Lung (tissue), 12 donors: ENCODE data around the gene TBCK. TPM values are rescaled to one million over a fixed set of nuclear protein-coding genes. Genes with fewer than 3 reads are reported as not detected.

Experiments
- ATAC-seq: fragments of 200-7000 bp; cut with Tn5 transposase; one replicate; pipeline ENCODE4 v1.9.1; 2020; ENCODE audit warnings: moderate number of reproducible peaks; ENCODE audit not compliant: insufficient read depth, low FRiP score
- DNase-seq, 3 donors: peaks; one replicate each; pipeline ENCODE4 v3.0.0-alpha.2; 2013 to 2017
- H3K27ac ChIP-seq, 2 donors: one replicate each; pipeline ENCODE4 v1.5.1; 2013; ENCODE audit warnings: mild to moderate bottlenecking in 2 of 2, moderate library complexity in 2 of 2, control low read depth in 1 of 2, inconsistent platforms in 1 of 2, low read depth in 1 of 2, low read length in 1 of 2
- H3K27me3 ChIP-seq, 3 donors: one replicate each; pipeline ENCODE4 v1.5.1; 2013; ENCODE audit warnings: low read length in 2 of 3; ENCODE audit not compliant: control insufficient read depth in 3 of 3, insufficient read depth in 3 of 3
- H3K36me3 ChIP-seq, 4 donors: one replicate each; pipeline ENCODE4 v1.5.1; 2013; ENCODE audit warnings: low read length in 4 of 4, mild to moderate bottlenecking in 1 of 4, moderate library complexity in 1 of 4; ENCODE audit not compliant: control insufficient read depth in 4 of 4, insufficient read depth in 4 of 4
- H3K4me1 ChIP-seq, 5 donors: one replicate each; pipeline ENCODE4 v1.5.1; 2013; ENCODE audit warnings: low read length in 5 of 5, mild to moderate bottlenecking in 2 of 5, moderate library complexity in 1 of 5; ENCODE audit not compliant: control insufficient read depth in 5 of 5, insufficient read depth in 5 of 5
- H3K4me3 ChIP-seq: one replicate; pipeline ENCODE4 v1.5.1; 2013; ENCODE audit warnings: mild to moderate bottlenecking, control low read depth, moderate library complexity
- H3K9ac ChIP-seq, 2 donors: one replicate each; pipeline ENCODE4 v1.5.1; 2013; ENCODE audit warnings: low read length in 2 of 2, control low read depth in 1 of 2; ENCODE audit not compliant: insufficient read depth in 1 of 2
- H3K9me3 ChIP-seq, 4 donors: one replicate each; pipeline ENCODE4 v1.5.1; 2013; ENCODE audit warnings: low read length in 3 of 4, mild to moderate bottlenecking in 1 of 4, moderate library complexity in 1 of 4; ENCODE audit not compliant: control insufficient read depth in 4 of 4, insufficient read depth in 3 of 4
- WGBS, 2 donors: extraction: QIAGEN DNeasy Blood & Tissue Kit; methylation state at CpG; one replicate each; pipeline ENCODE4 v1.1.7; 2013; 5-methylcytosine and 5-hydroxymethylcytosine counted together
- polyA plus RNA-seq, 2 donors: library from polyadenylated mRNA; stranded (reverse); fragments of 200-250 nt; gene quantifications; one replicate each; pipeline ENCODE4 v1.2.1, GENCODE V29; 2013
- total RNA-seq, 2 donors: library from RNA; depleted of rRNA in 1 of 2; stranded (reverse); fragments of >200 nt in 1 of 2; gene quantifications; one replicate each; pipeline ENCODE4 v1.2.1, GENCODE V29; 2014 to 2021
- TF ChIP-seq, protein P1 (sequence below): IDR thresholded peaks from 2 replicates; pipeline ENCODE4 v1.5.1; 2012; ENCODE audit warnings: mild to moderate bottlenecking; ENCODE audit errors: control extremely low read depth, extremely low read depth
- donor health status: control.
- donor health status: control.
- donor health status: Bipolar disorder and iron deficiency.
- donor health status: healthy.
- donor health status: DM: yes; HTN: yes; CAD: no.

The TBCK gene
- total and polyA plus RNA-seq, 4 donors: 6.7 to 71.2 (median 18.6) TPM

DNA sequence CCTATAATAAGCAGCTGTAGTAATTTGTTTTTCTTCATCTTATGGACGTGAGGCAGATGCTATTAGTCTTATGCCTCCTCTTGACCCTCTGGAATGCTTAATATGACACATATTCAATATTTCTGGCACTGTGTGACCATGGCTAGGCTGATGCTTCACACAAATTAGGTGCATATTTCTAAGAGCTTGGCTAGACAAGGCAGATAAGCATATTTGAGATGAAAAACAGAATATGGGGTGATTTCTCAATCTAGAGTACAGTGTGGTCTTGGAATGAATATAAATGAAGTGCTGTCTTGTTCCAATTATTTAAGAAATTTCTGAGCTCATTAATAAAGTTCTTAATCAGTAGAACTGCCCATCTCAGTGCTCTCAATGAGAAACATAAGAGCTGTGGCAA lies 264.5 kb downstream of the TBCK start:
- WGBS, 2 donors: 70 to 92% methylated on average over 1 of the region's 1 CpG
- ATAC-seq: no peak
- peak in 2 of 3 donors; percentile 57 to 62 for DNase-seq

DNA sequence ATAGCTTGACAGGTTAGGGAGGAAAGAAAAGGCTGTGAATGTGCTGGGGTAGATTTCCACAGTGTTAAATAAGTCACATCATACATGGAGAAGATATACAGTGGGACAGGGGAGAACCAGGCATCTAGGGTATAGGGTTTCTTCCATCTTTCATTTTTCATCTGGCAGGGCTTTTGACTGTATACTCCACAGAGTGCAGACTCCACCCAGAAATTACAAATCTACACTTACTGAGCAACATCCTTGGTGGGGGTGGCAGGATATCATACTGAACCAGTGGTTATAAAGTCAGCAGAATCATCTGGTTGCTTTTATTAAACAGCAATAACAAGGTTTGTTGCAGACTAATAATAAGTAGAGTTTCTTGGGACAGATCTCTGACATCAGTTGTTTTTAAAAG lies 266.5 kb downstream of the TBCK start:
- Histone ChIP-seq H3K27me3 (no peaks in the 10 kb centered on the region), H3K36me3 (peaks cover 2 to 14% (median 5%) of the 10 kb centered on the region in 4 donors), H3K4me1 (peaks cover 0 to 34% (median 0%) of the 10 kb centered on the region in 5 donors), H3K9ac (no peak overlapping the region), H3K27ac (no peak overlapping the region), H3K4me3 (no peak overlapping the region), H3K9me3 (no peaks in the 10 kb centered on the region)
- TF ChIP-seq, protein P1, sequence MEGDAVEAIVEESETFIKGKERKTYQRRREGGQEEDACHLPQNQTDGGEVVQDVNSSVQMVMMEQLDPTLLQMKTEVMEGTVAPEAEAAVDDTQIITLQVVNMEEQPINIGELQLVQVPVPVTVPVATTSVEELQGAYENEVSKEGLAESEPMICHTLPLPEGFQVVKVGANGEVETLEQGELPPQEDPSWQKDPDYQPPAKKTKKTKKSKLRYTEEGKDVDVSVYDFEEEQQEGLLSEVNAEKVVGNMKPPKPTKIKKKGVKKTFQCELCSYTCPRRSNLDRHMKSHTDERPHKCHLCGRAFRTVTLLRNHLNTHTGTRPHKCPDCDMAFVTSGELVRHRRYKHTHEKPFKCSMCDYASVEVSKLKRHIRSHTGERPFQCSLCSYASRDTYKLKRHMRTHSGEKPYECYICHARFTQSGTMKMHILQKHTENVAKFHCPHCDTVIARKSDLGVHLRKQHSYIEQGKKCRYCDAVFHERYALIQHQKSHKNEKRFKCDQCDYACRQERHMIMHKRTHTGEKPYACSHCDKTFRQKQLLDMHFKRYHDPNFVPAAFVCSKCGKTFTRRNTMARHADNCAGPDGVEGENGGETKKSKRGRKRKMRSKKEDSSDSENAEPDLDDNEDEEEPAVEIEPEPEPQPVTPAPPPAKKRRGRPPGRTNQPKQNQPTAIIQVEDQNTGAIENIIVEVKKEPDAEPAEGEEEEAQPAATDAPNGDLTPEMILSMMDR: no peak
- ATAC-seq: no peak
- no peak for DNase-seq

More for the DNA sequence above, 264.5 kb downstream of the TBCK start:
- Histone ChIP-seq H3K9me3 (no peaks in the 10 kb centered on the region), H3K27ac (no peak overlapping the region), H3K27me3 (no peaks in the 10 kb centered on the region), H3K4me1 (peaks cover 0 to 34% (median 0%) of the 10 kb centered on the region in 5 donors), H3K36me3 (no peaks in the 10 kb centered on the region), H3K4me3 (no peak overlapping the region), H3K9ac (no peak overlapping the region)
- TF ChIP-seq, protein P1: no peak

GRCh38 chr4:106048250-106048971 lies 267.6 kb downstream of the TBCK start:
- Histone ChIP-seq H3K27ac (no peak overlapping the region), H3K9me3 (no peaks in the 10 kb centered on the region), H3K4me1 (peaks cover 0 to 34% (median 2%) of the 10 kb centered on the region in 5 donors), H3K4me3 (no peak overlapping the region), H3K27me3 (no peaks in the 10 kb centered on the region), H3K36me3 (peaks cover 2 to 14% (median 5%) of the 10 kb centered on the region in 4 donors), H3K9ac (peak overlapping the region in 1 of 2 donors; percentile 34)
- ATAC-seq (no peak), DNase-seq (peak; percentile 62 to 89 (median 89))
- TF ChIP-seq, protein P1: no peak
- WGBS, 2 donors: 76 to 89% methylated on average over 2 of the region's 2 CpGs
